H1 (cell line): ENCODE results near the gene FRK. TPM values are rescaled to one million over a fixed set of nuclear protein-coding genes. Genes with fewer than 3 reads are reported as not detected.

Experiments used
- KDM5A ChIP-seq: fragments of 200-600 bp; IDR thresholded peaks from 2 replicates; pipeline ENCODE4 v1.7.1; 2012; ENCODE audit warnings: mild to moderate bottlenecking, low read length, inconsistent platforms, mixed read lengths
- POLR2A ChIP-seq, 2 experiments: IDR thresholded peaks; 1 replicate in 1 of 2; 2 replicates in 1 of 2; pipeline ENCODE4 v1.6.1; 2011; ENCODE audit warnings: low read depth in 2 of 2, low read length in 2 of 2, mild to moderate bottlenecking in 2 of 2; ENCODE audit errors: control extremely low read depth in 1 of 2
- polyA plus RNA-seq, 7 experiments: library from polyadenylated mRNA; depleted of rRNA in 3 of 7; stranded (reverse) in 5 of 7; unstranded in 2 of 7; fragments of >200 nt in 5 of 7; fragments of 200-250 nt in 2 of 7; gene quantifications; 1 replicate in 5 of 7; 2 replicates in 1 of 7; 4 replicates in 1 of 7; pipeline versions ENCODE4 v1.2.1 to v1.2.3, GENCODE V29; 2011 to 2013; ENCODE audit warnings: missing spikeins in 2 of 7, mixed read lengths in 2 of 7
- total RNA-seq: library from RNA; stranded (reverse); fragmentation: NEBNext Ultra II Directional; extraction: Animal tissue kit (Norgen Biotek cat#: 25700); gene quantifications from 2 replicates; pipeline ENCODE4 v1.2.1, GENCODE V29; 2021

Gene FRK
- total and polyA plus RNA-seq, 2 of the 8 experiments (the other 6 are each of a cell fraction or from before 2014, with no cell fraction given) = 0.11 to 0.24 TPM

DNA sequence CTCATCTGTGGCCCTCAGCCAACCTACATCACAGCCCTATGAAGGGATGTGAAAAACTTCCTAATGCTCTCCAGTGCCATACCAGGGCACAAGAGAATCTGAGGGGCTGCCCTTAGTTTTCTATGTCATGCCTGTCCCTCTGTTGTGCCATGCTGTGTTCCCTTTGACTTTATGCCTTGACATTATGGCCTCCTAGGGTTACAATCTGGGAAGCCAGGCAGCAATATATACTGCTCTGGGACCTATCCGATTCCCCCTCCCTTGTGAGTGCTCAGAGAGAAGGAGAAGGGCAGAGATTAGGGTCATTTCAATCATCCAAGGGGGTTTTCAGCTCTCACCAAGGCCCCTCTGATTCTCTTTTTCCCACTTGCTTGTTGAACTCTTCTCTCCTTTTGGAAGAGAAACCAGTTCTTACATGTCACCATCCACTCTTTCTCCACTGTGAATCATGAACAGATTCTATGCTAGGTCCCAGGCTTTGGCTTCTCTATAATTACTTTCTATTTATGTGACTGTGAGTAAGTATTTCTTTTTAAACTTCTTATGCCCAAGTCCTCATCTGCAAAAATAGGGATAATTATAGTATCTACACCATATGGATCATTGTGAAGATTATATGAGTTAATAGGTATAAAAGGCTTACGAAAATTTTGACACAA is 14.2 kb upstream of the FRK start (continued):
- TF ChIP-seq KDM5A = no peak
- no peak for TF ChIP-seq POLR2A (IDR thresholded peaks at IDR 0.05; ENCODE audit: control extremely low read depth in 1 of 2, low read depth in 2 of 2, low read length in 2 of 2)
